Measurements from ENCODE around the gene ART5. TPM values are rescaled to one million over a fixed set of nuclear protein-coding genes. Genes with fewer than 3 reads are reported as not detected.

Gene ART5
- total and polyA plus RNA-seq, 9 of the 15 experiments (the other 6 are each of a cell fraction or from before 2014, with no cell fraction given), result 0.08 to 0.59 (median 0.33) TPM

GRCh38 chr11:3623121-3623520 is 18.7 kb downstream of the ART5 start (continued):
- TF ChIP-seq ZNF584 (CRISPR knock-in tag; IDR thresholded peaks at IDR 0.05; ENCODE audit: low read depth), result no peak
- TF ChIP-seq NONO (IDR thresholded peaks at IDR 0.05; ENCODE audit: low read depth in 2 of 2, low read length in 1 of 2), result no peak
- TF ChIP-seq NR2C2 (CRISPR knock-in tag; IDR thresholded peaks at IDR 0.05), result no peak
- TF ChIP-seq NR2C2 (tag; IDR thresholded peaks at IDR 0.05), result no peak
- no peak for TF ChIP-seq MTA3 (IDR thresholded peaks at IDR 0.05; ENCODE audit: borderline replicate concordance)
- TF ChIP-seq ZNF75A (CRISPR knock-in tag; IDR thresholded peaks at IDR 0.05), result no peak

DNA sequence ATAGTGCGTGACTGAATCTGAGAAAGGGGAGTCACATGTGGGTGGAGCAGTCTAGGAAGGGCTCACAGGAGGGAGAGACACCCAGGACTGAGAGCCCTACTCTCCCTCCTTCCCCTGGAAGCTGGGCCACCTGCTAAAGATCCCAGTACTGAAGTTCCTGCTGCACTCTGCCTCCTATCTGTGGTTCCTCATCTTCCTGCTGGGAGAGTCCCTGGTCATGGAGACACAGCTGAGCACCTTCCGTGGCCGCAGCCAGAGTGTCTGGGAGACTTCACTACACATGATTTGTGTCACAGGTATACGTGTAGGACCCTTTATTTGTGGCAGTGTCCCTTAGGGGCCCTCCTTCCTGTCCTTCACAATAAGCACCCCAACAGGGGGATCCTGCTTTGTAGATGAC is 19.3 kb downstream of the ART5 start:
- no peaks in the 10 kb centered on the region for H3K36me3 ChIP-seq (ENCODE audit: control insufficient read depth, insufficient read depth, low read length)
- intact Hi-C loops (cut with micrococcal nuclease) (no loop called here), in situ Hi-C loops (cut with MboI) (no loop called here)
- DNase-seq (ENCODE audit: extremely low read depth in 1 of 4, low spot score in 3 of 4), result no peak
- H3K4me3 ChIP-seq, result no peak overlapping the region
- no peaks in the 10 kb centered on the region for H3K9me3 ChIP-seq (replicated peaks; ENCODE audit: control insufficient read depth, insufficient read depth, low read depth, low read length)
- H3K9me1 ChIP-seq (ENCODE audit: control insufficient read depth, insufficient read depth, low read length), result no peaks in the 10 kb centered on the region
- no peak for ATAC-seq
- peaks cover 0 to 5% of the 10 kb centered on the region in 2 experiments; a peak in 1 of 5 replicates for H3K27me3 ChIP-seq (ENCODE audit: control insufficient read depth in 2 of 2, insufficient read depth in 2 of 2, low read length in 2 of 2)
- 6% methylated on average over 4 of the region's 4 CpGs for WGBS (ENCODE audit: insufficient coverage, low coverage, missing lambda C conversion rate)
- no peak for TF ChIP-seq BRD4 (IDR thresholded peaks at IDR 0.05)
- no peak for TF ChIP-seq PTTG1 (tag; IDR thresholded peaks at IDR 0.05; ENCODE audit: low read depth)
- no peak for TF ChIP-seq MCM2 (IDR thresholded peaks at IDR 0.05; ENCODE audit: low read depth)
- no peak for TF ChIP-seq CBFA2T3 (IDR thresholded peaks at IDR 0.05)
- TF ChIP-seq TAF1 (IDR thresholded peaks at IDR 0.05; ENCODE audit: control insufficient read depth, extremely low read depth, insufficient read depth, low read length, severe bottlenecking), result no peak
- no peak for TF ChIP-seq ETV6 (IDR thresholded peaks at IDR 0.05; ENCODE audit: borderline replicate concordance in 1 of 2, low read depth in 2 of 2, low read length in 1 of 2)
- TF ChIP-seq ETV6 (CRISPR knock-in tag; IDR thresholded peaks at IDR 0.05; ENCODE audit: borderline replicate concordance), result no peak
- no peak for TF ChIP-seq TAF15 (IDR thresholded peaks at IDR 0.05; ENCODE audit: low read depth, low read length)
- no peak for TF ChIP-seq RHOXF2B (CRISPR knock-in tag; conservative IDR thresholded peaks at IDR 0.05)
- no peak for TF ChIP-seq BHLHE40 (IDR thresholded peaks at IDR 0.05; ENCODE audit: low read length)
- CTCF ChIA-PET (ENCODE audit: low intra/inter-chr PET ratio), result no interaction called here
- H3K4me1 ChIP-seq (replicated peaks in 1 of 2; ENCODE audit: control insufficient read depth in 2 of 2, insufficient read depth in 2 of 2, low read length in 2 of 2), result peaks cover 0 to 5% of the 10 kb centered on the region in 2 experiments; a peak in 2 of 5 replicates
- H3K9ac ChIP-seq (ENCODE audit: insufficient read depth in 1 of 2, low read depth in 2 of 2, low read length in 2 of 2), result no peak overlapping the region; a peak in 1 of 4 replicates
- no peaks in the 10 kb centered on the region for H4K20me1 ChIP-seq (replicated peaks; ENCODE audit: control insufficient read depth, insufficient read depth, low read length)
- POLR2A ChIA-PET, result interaction anchor here (0.6 kb wide), 1 partner anchor 24 kb away, joined by 4 read pairs; no protein-coding TSS in a partner anchor
- H3K4me2 ChIP-seq (ENCODE audit: insufficient read depth, low read length), result no peak overlapping the region
- no peaks in the 10 kb centered on the region for H3K79me2 ChIP-seq (ENCODE audit: control insufficient read depth, insufficient read depth, low read length)
- BruUV-seq (replicated peaks), result no TSS peak
- no peak overlapping the region for H2AFZ ChIP-seq (ENCODE audit: low read depth, low read length)
- no peak overlapping the region for H3K27ac ChIP-seq (ENCODE audit: extremely low read depth, low read depth, low read length)
- no peak for FAIRE-seq
